Islet of Langerhans (tissue), 1 donor: ENCODE results near the gene FBXO10.
"Not testable (repeated sequence)": the region's sequence is repeated elsewhere in the genome, so short reads cannot be mapped to it uniquely, and the experiment has no call there.

ENCODE experiments used
- FAIRE-seq: peaks from one replicate; lab custom pipeline; 2011; peaks lifted over from hg19 to GRCh38; lab: Jason Lieb, UNC

Gene FBXO10

GRCh38 chr9:37575921-37576721 lies at the start of gene FBXO10:
Gene FBXO10, minus strand, starts transcription at chr9:37576380. Its CDS starts 34,612 bp downstream, at chr9:37541768.
- no peak for FAIRE-seq

GRCh38 chr9:37625758-37626147 lies 49.6 kb upstream of the FBXO10 start:
- no peak for FAIRE-seq

GRCh38 chr9:37625036-37625757 lies 49.0 kb upstream of the FBXO10 start:
- no peak for FAIRE-seq

GRCh38 chr9:37624073-37624472 lies 47.9 kb upstream of the FBXO10 start:
- FAIRE-seq: no peak

- FAIRE-seq: no peak
Measured at GRCh38 chr9:37623267-37623666, 47.1 kb upstream of the FBXO10 start.

GRCh38 chr9:37622462-37622861 lies 46.3 kb upstream of the FBXO10 start:
- no peak for FAIRE-seq

- FAIRE-seq: no peak
Measured at GRCh38 chr9:37621273-37622121, 45.3 kb upstream of the FBXO10 start.

GRCh38 chr9:37620396-37620795 lies 44.2 kb upstream of the FBXO10 start:
- no peak for FAIRE-seq

- no peak for FAIRE-seq
Measured at GRCh38 chr9:37619806-37620205, 43.6 kb upstream of the FBXO10 start.

GRCh38 chr9:37618817-37619216 lies 42.6 kb upstream of the FBXO10 start:
- FAIRE-seq: no peak

GRCh38 chr9:37617832-37618231 lies 41.7 kb upstream of the FBXO10 start:
- FAIRE-seq: no peak

GRCh38 chr9:37617161-37617560 lies 41.0 kb upstream of the FBXO10 start:
- FAIRE-seq: no peak

GRCh38 chr9:37611961-37612360 lies 35.8 kb upstream of the FBXO10 start:
- no peak for FAIRE-seq

- no peak for FAIRE-seq
Measured at GRCh38 chr9:37611014-37611413, 34.8 kb upstream of the FBXO10 start.

GRCh38 chr9:37609735-37610397 lies 33.7 kb upstream of the FBXO10 start:
- FAIRE-seq: no peak

- no peak for FAIRE-seq
Measured at GRCh38 chr9:37608250-37608649, 32.1 kb upstream of the FBXO10 start.

- no peak for FAIRE-seq
Measured at GRCh38 chr9:37604296-37604695, 28.1 kb upstream of the FBXO10 start.

GRCh38 chr9:37602817-37603216 lies 26.6 kb upstream of the FBXO10 start:
- no peak for FAIRE-seq

GRCh38 chr9:37602061-37602460 lies 25.9 kb upstream of the FBXO10 start:
- not testable (repeated sequence) for FAIRE-seq

- FAIRE-seq: no peak
Measured at GRCh38 chr9:37596504-37596903, 20.3 kb upstream of the FBXO10 start.

GRCh38 chr9:37593883-37594448 lies 17.8 kb upstream of the FBXO10 start:
- FAIRE-seq: no peak
